Measurements from ENCODE around the gene TMEM208. TPM values are rescaled to one million over a fixed set of nuclear protein-coding genes. Genes with fewer than 3 reads are reported as not detected.

TMEM208 gene
- total RNA-seq, 1 experiment from 2014 or later: 44.4 TPM

GRCh38 chr16:67265834-67266233 is 38.9 kb downstream of the TMEM208 start:
- intact Hi-C loops (cut with micrococcal nuclease): no loop called here

GRCh38 chr16:67268136-67268579 is 41.2 kb downstream of the TMEM208 start:
- H3K27ac Mint-ChIP-seq (ENCODE audit: low read depth, unreplicated experiment): no peak overlapping the region
- intact Hi-C loops (cut with micrococcal nuclease): no loop called here
- H3K4me1 Mint-ChIP-seq (ENCODE audit: insufficient read depth, unreplicated experiment): no peaks in the 10 kb centered on the region
- peaks cover 4% of the 10 kb centered on the region for H3K36me3 Mint-ChIP-seq (ENCODE audit: insufficient read depth, unreplicated experiment)
- CTCF ChIA-PET: interaction anchor here (0.6 to 1.8 kb wide), 10 partner anchors 8 to 411 kb away, joined by 3 to 7 read pairs (median 4); no protein-coding TSS in a partner anchor
- peak; percentile 71 for DNase-seq (ENCODE audit: unreplicated experiment)
- BruUV-seq (replicated peaks): no TSS peak
- POLR2A ChIA-PET: interaction anchor here (1.7 kb wide), 1 partner anchor 9 kb away, joined by 6 read pairs; no protein-coding TSS in a partner anchor
- H3K27me3 Mint-ChIP-seq (ENCODE audit: insufficient read depth, unreplicated experiment): peaks cover 7% of the 10 kb centered on the region
- H3K4me3 Mint-ChIP-seq (ENCODE audit: unreplicated experiment): no peak overlapping the region
- TF ChIP-seq CTCF (IDR thresholded peaks at IDR 0.05; ENCODE audit: unreplicated experiment): no peak
- H3K9me3 Mint-ChIP-seq (ENCODE audit: unreplicated experiment): no peaks in the 10 kb centered on the region

More at GRCh38 chr16:67265834-67266233, 38.9 kb downstream of the TMEM208 start:
- ChIA-PET CTCF (interaction anchor here (0.6 to 1.7 kb wide), 5 partner anchors 18 to 255 kb away, joined by 3 to 4 read pairs (median 3); no protein-coding TSS in a partner anchor), POLR2A (interaction anchor here (0.6 to 1.2 kb wide), 3 partner anchors 11 to 42 kb away, joined by 3 to 4 read pairs (median 4); no protein-coding TSS in a partner anchor)
- Mint-ChIP-seq H3K9me3 (ENCODE audit: unreplicated experiment) (no peaks in the 10 kb centered on the region), H3K36me3 (ENCODE audit: insufficient read depth, unreplicated experiment) (no peaks in the 10 kb centered on the region), H3K27me3 (ENCODE audit: insufficient read depth, unreplicated experiment) (peaks cover 19% of the 10 kb centered on the region), H3K4me1 (ENCODE audit: insufficient read depth, unreplicated experiment) (no peaks in the 10 kb centered on the region), H3K4me3 (ENCODE audit: unreplicated experiment) (no peak overlapping the region), H3K27ac (ENCODE audit: low read depth, unreplicated experiment) (no peak overlapping the region)
- BruUV-seq (replicated peaks): no TSS peak
- DNase-seq (ENCODE audit: unreplicated experiment): no peak
- no peak for TF ChIP-seq CTCF (IDR thresholded peaks at IDR 0.05; ENCODE audit: unreplicated experiment)

- H3K27ac Mint-ChIP-seq (ENCODE audit: low read depth, unreplicated experiment): peak overlapping the region; percentile 46
- peak; percentile 24 for DNase-seq (ENCODE audit: unreplicated experiment)
- no peak for TF ChIP-seq CTCF (IDR thresholded peaks at IDR 0.05; ENCODE audit: unreplicated experiment)
- ChIA-PET CTCF (interaction anchor here (0.5 to 1.8 kb wide), 4 partner anchors 9 to 72 kb away, joined by 3 to 7 read pairs (median 4); no protein-coding TSS in a partner anchor), POLR2A (interaction anchor here (0.9 to 1.5 kb wide), 2 partner anchors 13 to 22 kb away, joined by 3 read pairs; partner anchors contain the start of gene FHOD1)
- H3K9me3 Mint-ChIP-seq (ENCODE audit: unreplicated experiment): no peaks in the 10 kb centered on the region
- H3K36me3 Mint-ChIP-seq (ENCODE audit: insufficient read depth, unreplicated experiment): peaks cover 11% of the 10 kb centered on the region
- BruUV-seq (replicated peaks): no TSS peak
- H3K4me1 Mint-ChIP-seq (ENCODE audit: insufficient read depth, unreplicated experiment): no peaks in the 10 kb centered on the region
- no peak overlapping the region for H3K4me3 Mint-ChIP-seq (ENCODE audit: unreplicated experiment)
- intact Hi-C loops (cut with micrococcal nuclease): no loop called here
- H3K27me3 Mint-ChIP-seq (ENCODE audit: insufficient read depth, unreplicated experiment): no peaks in the 10 kb centered on the region
Observed at GRCh38 chr16:67269766-67270165, 42.8 kb downstream of the TMEM208 start.

GRCh38 chr16:67270931-67271338 is 44.0 kb downstream of the TMEM208 start:
- no peaks in the 10 kb centered on the region for H3K9me3 Mint-ChIP-seq (ENCODE audit: unreplicated experiment)
- TF ChIP-seq CTCF (IDR thresholded peaks at IDR 0.05; ENCODE audit: unreplicated experiment): no peak
- H3K36me3 Mint-ChIP-seq (ENCODE audit: insufficient read depth, unreplicated experiment): peaks cover 22% of the 10 kb centered on the region
- H3K27me3 Mint-ChIP-seq (ENCODE audit: insufficient read depth, unreplicated experiment): no peaks in the 10 kb centered on the region
- ChIA-PET CTCF (interaction anchor here (0.6 to 1.6 kb wide), 6 partner anchors 9 to 176 kb away, joined by 3 to 9 read pairs (median 3); no protein-coding TSS in a partner anchor), POLR2A (interaction anchor here (0.6 kb wide), 2 partner anchors 243 to 258 kb away, joined by 3 read pairs; no protein-coding TSS in a partner anchor)
- H3K4me1 Mint-ChIP-seq (ENCODE audit: insufficient read depth, unreplicated experiment): no peaks in the 10 kb centered on the region
- H3K4me3 Mint-ChIP-seq (ENCODE audit: unreplicated experiment): no peak overlapping the region
- no peak for DNase-seq (ENCODE audit: unreplicated experiment)
- no TSS peak for BruUV-seq (replicated peaks)
- H3K27ac Mint-ChIP-seq (ENCODE audit: low read depth, unreplicated experiment): no peak overlapping the region
- intact Hi-C loops (cut with micrococcal nuclease): no loop called here
